SK-N-SH (cell line): Measurements from ENCODE around the gene BTBD9. TPM values are rescaled to one million over a fixed set of nuclear protein-coding genes. Genes with fewer than 3 reads are reported as not detected.

Source experiments
- CTCF ChIA-PET: fragments of 300-600, 350-600 bp; formaldehyde crosslinking; extraction: SDS; loops from one replicate; lab custom pipeline; 2021; lab: Yijun Ruan, JAX
- POLR2A ChIA-PET: fragments of 350-600 bp; sonication (Branson Sonifier 250); formaldehyde crosslinking; extraction: SDS; loops from one replicate; lab custom pipeline; 2020; ENCODE audit warnings: antibody characterized with exemption, inconsistent platforms; lab: Yijun Ruan, JAX
- DNase-seq: peaks from one replicate; pipeline ENCODE4 v3.0.0; 2012
- H2AFZ ChIP-seq: fragments of 200-600 bp; sonication (generic); 2 replicates; pipeline ENCODE4 v1.8.1; 2016; ENCODE audit warnings: antibody characterized with exemption, mild to moderate bottlenecking, low read depth
- H3F3A ChIP-seq: fragments of 200-600 bp; sonication (generic); replicated peaks from 2 replicates; pipeline ENCODE3; 2016; ENCODE audit warnings: antibody characterized with exemption, mild to moderate bottlenecking; ENCODE audit not compliant: insufficient read depth
- H3K27ac ChIP-seq, 2 experiments: fragments of 200-500 bp in 1 of 2; fragments of 200-600 bp in 1 of 2; sonication (Bioruptor generic) in 1 of 2; sonication (generic), shearing (Covaris generic) in 1 of 2; 2 replicates each; pipeline versions ENCODE4 v1.5.1 to v1.6.1; 2014 to 2016; ENCODE audit warnings: low read depth in 2 of 2, inconsistent platforms in 1 of 2, low read length in 1 of 2, mild to moderate bottlenecking in 1 of 2, mixed read lengths in 1 of 2
- H3K27me3 ChIP-seq: fragments of 200-600 bp; sonication (generic), shearing (Covaris generic); 2 replicates; pipeline ENCODE4 v1.6.1; 2016; ENCODE audit warnings: mixed run types; ENCODE audit not compliant: insufficient read depth
- H3K36me3 ChIP-seq, 2 experiments: fragments of 200-500 bp in 1 of 2; fragments of 200-600 bp in 1 of 2; sonication (Bioruptor generic) in 1 of 2; sonication (generic) in 1 of 2; replicated peaks in 1 of 2; 2 replicates each; pipeline versions ENCODE3 to v1.5.1; 2014 to 2016; ENCODE audit warnings: low read length in 1 of 2, mild to moderate bottlenecking in 1 of 2; ENCODE audit not compliant: insufficient read depth in 2 of 2, control insufficient read depth in 1 of 2
- H3K4me1 ChIP-seq, 2 experiments: fragments of 200-500 bp in 1 of 2; fragments of 200-600 bp in 1 of 2; sonication (Bioruptor generic) in 1 of 2; sonication (generic), shearing (Covaris generic) in 1 of 2; 2 replicates each; pipeline versions ENCODE4 v1.5.1 to v1.6.1; 2014 to 2016; ENCODE audit warnings: low read depth in 1 of 2, low read length in 1 of 2, mixed run types in 1 of 2; ENCODE audit not compliant: insufficient read depth in 2 of 2, control insufficient read depth in 1 of 2
- H3K4me2 ChIP-seq: fragments of 200-600 bp; sonication (generic), shearing (Covaris generic); 2 replicates; pipeline ENCODE4 v1.6.1; 2017; ENCODE audit warnings: mixed run types
- H3K4me3 ChIP-seq, 2 experiments: fragments of 200-500 bp in 1 of 2; fragments of 200-600 bp in 1 of 2; sonication (Bioruptor generic) in 1 of 2; sonication (generic), shearing (Covaris generic) in 1 of 2; 2 replicates each; pipeline versions ENCODE4 v1.5.1 to v1.8.1; 2014 to 2016; ENCODE audit warnings: low read depth in 2 of 2, inconsistent platforms in 1 of 2, low read length in 1 of 2, mild to moderate bottlenecking in 1 of 2, mixed read lengths in 1 of 2, moderate library complexity in 1 of 2
- H3K79me2 ChIP-seq: fragments of 200-600 bp; sonication (generic); 2 replicates; pipeline ENCODE4 v1.8.1; 2017; ENCODE audit warnings: mild to moderate bottlenecking; ENCODE audit not compliant: insufficient read depth
- H3K9ac ChIP-seq: fragments of 200-600 bp; sonication (generic); 2 replicates; pipeline ENCODE4 v1.6.1; 2017; ENCODE audit warnings: mixed run types
- H3K9me2 ChIP-seq: fragments of 200-600 bp; sonication (generic); 2 replicates; pipeline ENCODE4 v1.6.1; 2017; ENCODE audit warnings: mixed run types
- H3K9me3 ChIP-seq: fragments of 200-600 bp; sonication (generic); 2 replicates; pipeline ENCODE4 v1.6.1; 2017; ENCODE audit warnings: mixed run types, mild to moderate bottlenecking, moderate library complexity
- H4K20me1 ChIP-seq: fragments of 200-600 bp; sonication (generic); 2 replicates; pipeline ENCODE4 v1.6.1; 2017; ENCODE audit warnings: mild to moderate bottlenecking, mixed run types; ENCODE audit not compliant: insufficient read depth
- NFIC ChIP-seq: IDR thresholded peaks from 2 replicates; pipeline ENCODE4 v1.4.0; 2012; ENCODE audit warnings: borderline replicate concordance
- POLR2AphosphoS5 ChIP-seq: IDR thresholded peaks from 2 replicates; pipeline ENCODE4 v1.6.1; 2012; ENCODE audit warnings: low read depth, low read length
- RXRA ChIP-seq: IDR thresholded peaks from 2 replicates; pipeline ENCODE4 v1.4.0; 2012; ENCODE audit warnings: low read depth, mild to moderate bottlenecking, borderline replicate concordance
- SMC3 ChIP-seq: IDR thresholded peaks from 2 replicates; pipeline ENCODE4 v1.6.1; 2012; ENCODE audit warnings: low read depth, low read length, improper control_type of control experiment
- TCF12 ChIP-seq: IDR thresholded peaks from 2 replicates; pipeline ENCODE4 v1.4.0; 2012
- WGBS: methylation state at CpG from one replicate; pipeline ENCODE4 v1.1.6; 2017; ENCODE audit warnings: low lambda C conversion rate; 5-methylcytosine and 5-hydroxymethylcytosine counted together
- polyA plus RNA-seq, 3 experiments: library from polyadenylated mRNA; depleted of rRNA; stranded (reverse); fragments of >200 nt; gene quantifications; 2 replicates each; pipeline ENCODE4 v1.2.3, GENCODE V29; 2012
- TF ChIP-seq, protein P1 (sequence below): IDR thresholded peaks from 2 replicates; pipeline ENCODE4; 2012
- TF ChIP-seq, protein P2 (sequence below): fragments of 150-350 bp; IDR thresholded peaks from 2 replicates; pipeline ENCODE4 v1.6.1; 2017; ENCODE audit warnings: antibody characterized with exemption, low read length, low read depth, borderline replicate concordance
- TF ChIP-seq, protein P3 (sequence below): IDR thresholded peaks from 2 replicates; pipeline ENCODE4 v1.4.0; 2012; ENCODE audit warnings: low read depth, borderline replicate concordance
- TF ChIP-seq, protein P4 (sequence below): fragments of 200-600 bp; sonication (generic); IDR thresholded peaks from 2 replicates; pipeline ENCODE4 v1.6.1; 2017; ENCODE audit warnings: antibody characterized with exemption, mild to moderate bottlenecking, moderate library complexity

Gene BTBD9
- polyA plus RNA-seq, 1 of the 3 experiments (the other 2 are of a cell fraction): 2.2 TPM

DNA sequence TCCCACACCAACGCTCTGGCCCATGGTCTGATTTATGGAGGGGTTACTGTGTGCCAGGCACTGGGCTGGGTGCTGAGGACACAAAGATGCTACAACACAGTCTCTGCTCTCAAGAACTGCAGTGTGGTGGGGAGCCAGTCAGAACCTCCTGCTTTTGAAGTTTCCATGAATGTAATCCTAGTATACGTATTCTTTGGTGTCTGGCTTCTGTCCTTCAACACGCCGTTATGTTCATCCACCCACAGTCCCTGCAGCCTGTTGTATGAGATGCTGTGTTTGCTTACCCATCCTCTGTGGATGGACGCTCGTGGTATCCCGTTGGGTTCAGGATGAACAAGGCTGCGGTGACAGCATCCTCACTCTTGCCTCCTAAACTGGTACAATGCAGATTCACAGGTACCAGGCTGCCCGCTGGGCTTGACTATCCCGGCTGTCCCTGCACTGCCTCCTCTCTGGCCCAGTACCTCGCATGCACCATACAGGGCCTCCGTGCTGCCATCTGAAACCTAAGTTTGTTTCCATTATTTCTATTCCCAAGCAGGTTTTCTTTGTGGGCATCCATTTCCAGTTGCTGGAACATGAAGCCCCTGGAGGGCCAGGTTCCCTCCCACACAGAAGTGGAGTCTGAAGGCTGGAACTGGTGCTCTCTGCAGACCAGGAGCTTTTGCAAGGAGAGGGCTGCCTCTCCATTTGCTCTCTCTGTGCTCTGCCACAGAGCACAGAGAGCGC lies 455.7 kb downstream of the BTBD9 start (continued):
- TF ChIP-seq, protein P1, sequence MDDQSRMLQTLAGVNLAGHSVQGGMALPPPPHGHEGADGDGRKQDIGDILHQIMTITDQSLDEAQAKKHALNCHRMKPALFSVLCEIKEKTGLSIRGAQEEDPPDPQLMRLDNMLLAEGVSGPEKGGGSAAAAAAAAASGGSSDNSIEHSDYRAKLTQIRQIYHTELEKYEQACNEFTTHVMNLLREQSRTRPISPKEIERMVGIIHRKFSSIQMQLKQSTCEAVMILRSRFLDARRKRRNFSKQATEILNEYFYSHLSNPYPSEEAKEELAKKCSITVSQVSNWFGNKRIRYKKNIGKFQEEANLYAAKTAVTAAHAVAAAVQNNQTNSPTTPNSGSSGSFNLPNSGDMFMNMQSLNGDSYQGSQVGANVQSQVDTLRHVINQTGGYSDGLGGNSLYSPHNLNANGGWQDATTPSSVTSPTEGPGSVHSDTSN: no peak
- TF ChIP-seq, protein P2, sequence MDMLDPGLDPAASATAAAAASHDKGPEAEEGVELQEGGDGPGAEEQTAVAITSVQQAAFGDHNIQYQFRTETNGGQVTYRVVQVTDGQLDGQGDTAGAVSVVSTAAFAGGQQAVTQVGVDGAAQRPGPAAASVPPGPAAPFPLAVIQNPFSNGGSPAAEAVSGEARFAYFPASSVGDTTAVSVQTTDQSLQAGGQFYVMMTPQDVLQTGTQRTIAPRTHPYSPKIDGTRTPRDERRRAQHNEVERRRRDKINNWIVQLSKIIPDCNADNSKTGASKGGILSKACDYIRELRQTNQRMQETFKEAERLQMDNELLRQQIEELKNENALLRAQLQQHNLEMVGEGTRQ: no peak
- TF ChIP-seq POLR2AphosphoS5: no peak
- no peak for TF ChIP-seq SMC3

DNA sequence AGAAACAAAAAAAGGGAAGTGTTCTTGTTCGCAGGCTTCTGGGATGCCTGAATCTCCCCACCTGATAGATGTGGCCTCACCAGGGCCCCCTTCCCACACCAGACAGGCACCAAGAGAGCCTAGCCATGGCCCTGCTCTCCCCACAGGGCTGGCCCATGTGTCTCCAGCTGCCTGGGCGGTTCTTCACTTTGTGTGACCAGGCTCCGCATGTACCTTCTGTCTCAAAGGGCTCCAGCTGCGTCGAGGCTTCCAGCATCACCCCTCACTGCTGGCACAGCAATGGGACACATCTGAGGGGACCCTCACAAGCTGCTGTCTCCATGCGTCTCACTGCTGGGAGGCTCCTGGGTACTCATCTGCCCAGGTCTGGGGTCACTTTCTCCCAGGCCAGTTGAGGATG lies 457.3 kb downstream of the BTBD9 start:
- Histone ChIP-seq H3K9me3 (no peaks in the 10 kb centered on the region), H3K27ac (no peak overlapping the region), H3K79me2 (no peaks in the 10 kb centered on the region), H3K9ac (no peak overlapping the region), H3K4me1 (peaks cover 0 to 27% of the 10 kb centered on the region in 2 experiments; a peak in 2 of 4 replicates), H2AFZ (no peak overlapping the region), H3K36me3 (no peaks in the 10 kb centered on the region), H3K4me3 (no peak overlapping the region), H3K27me3 (no peaks in the 10 kb centered on the region), H4K20me1 (no peaks in the 10 kb centered on the region), H3F3A (no peaks in the 10 kb centered on the region), H3K4me2 (no peak overlapping the region), H3K9me2 (no peaks in the 10 kb centered on the region)
- no peak for DNase-seq
- TF ChIP-seq NFIC (no peak), RXRA (no peak), TCF12 (no peak)
- TF ChIP-seq, protein P3, sequence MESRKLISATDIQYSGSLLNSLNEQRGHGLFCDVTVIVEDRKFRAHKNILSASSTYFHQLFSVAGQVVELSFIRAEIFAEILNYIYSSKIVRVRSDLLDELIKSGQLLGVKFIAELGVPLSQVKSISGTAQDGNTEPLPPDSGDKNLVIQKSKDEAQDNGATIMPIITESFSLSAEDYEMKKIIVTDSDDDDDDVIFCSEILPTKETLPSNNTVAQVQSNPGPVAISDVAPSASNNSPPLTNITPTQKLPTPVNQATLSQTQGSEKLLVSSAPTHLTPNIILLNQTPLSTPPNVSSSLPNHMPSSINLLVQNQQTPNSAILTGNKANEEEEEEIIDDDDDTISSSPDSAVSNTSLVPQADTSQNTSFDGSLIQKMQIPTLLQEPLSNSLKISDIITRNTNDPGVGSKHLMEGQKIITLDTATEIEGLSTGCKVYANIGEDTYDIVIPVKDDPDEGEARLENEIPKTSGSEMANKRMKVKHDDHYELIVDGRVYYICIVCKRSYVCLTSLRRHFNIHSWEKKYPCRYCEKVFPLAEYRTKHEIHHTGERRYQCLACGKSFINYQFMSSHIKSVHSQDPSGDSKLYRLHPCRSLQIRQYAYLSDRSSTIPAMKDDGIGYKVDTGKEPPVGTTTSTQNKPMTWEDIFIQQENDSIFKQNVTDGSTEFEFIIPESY: no peak
- TF ChIP-seq, protein P1: no peak
- TF ChIP-seq, protein P4, sequence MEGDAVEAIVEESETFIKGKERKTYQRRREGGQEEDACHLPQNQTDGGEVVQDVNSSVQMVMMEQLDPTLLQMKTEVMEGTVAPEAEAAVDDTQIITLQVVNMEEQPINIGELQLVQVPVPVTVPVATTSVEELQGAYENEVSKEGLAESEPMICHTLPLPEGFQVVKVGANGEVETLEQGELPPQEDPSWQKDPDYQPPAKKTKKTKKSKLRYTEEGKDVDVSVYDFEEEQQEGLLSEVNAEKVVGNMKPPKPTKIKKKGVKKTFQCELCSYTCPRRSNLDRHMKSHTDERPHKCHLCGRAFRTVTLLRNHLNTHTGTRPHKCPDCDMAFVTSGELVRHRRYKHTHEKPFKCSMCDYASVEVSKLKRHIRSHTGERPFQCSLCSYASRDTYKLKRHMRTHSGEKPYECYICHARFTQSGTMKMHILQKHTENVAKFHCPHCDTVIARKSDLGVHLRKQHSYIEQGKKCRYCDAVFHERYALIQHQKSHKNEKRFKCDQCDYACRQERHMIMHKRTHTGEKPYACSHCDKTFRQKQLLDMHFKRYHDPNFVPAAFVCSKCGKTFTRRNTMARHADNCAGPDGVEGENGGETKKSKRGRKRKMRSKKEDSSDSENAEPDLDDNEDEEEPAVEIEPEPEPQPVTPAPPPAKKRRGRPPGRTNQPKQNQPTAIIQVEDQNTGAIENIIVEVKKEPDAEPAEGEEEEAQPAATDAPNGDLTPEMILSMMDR: no peak
- POLR2A ChIA-PET: no interaction called here
- CTCF ChIA-PET: no interaction called here
- WGBS: 95% methylated on average over 6 of the region's 6 CpGs
